Esophagus muscularis mucosa (tissue), 3 donors: Measurements from ENCODE around the gene NNMT.

Source experiments
- CTCF ChIP-seq, 3 experiments: fragments of 200-600 bp in 2 of 3; fragments of 450-650 bp in 1 of 3; sonication (generic) in 2 of 3; IDR thresholded peaks; one replicate each; pipeline ENCODE4 v1.5.1; 2017 to 2019; ENCODE audit warnings: antibody characterized with exemption in 3 of 3, mild to moderate bottlenecking in 2 of 3, moderate library complexity in 1 of 3
- POLR2AphosphoS5 ChIP-seq, 2 donors: sonication (generic); formaldehyde crosslinking; IDR thresholded peaks; one replicate each; pipeline ENCODE4 v1.6.1; 2017; ENCODE audit warnings: antibody characterized with exemption in 2 of 2

GRCh38 chr11:114316980-114317786 is 21.0 kb downstream of the NNMT start:
- TF ChIP-seq CTCF (IDR thresholded peaks at IDR 0.05) (no peak), POLR2AphosphoS5 (IDR thresholded peaks at IDR 0.05) (no peak)
